22Rv1 (cell line): ENCODE measurements around the gene ARL15.

ENCODE experiments used
- CTCF ChIP-seq: fragments of 450-650 bp; IDR thresholded peaks from 2 replicates; pipeline ENCODE4 v1.5.1; 2017; ENCODE audit warnings: mild to moderate bottlenecking
- ZFX ChIP-seq: fragments of 450-650 bp; IDR thresholded peaks from 2 replicates; pipeline ENCODE4 v1.6.1; 2017; ENCODE audit warnings: antibody characterized with exemption, borderline replicate concordance

- TF ChIP-seq CTCF (no peak), ZFX (no peak)
Observed at GRCh38 chr5:53996008-53996407, 314.4 kb downstream of the ARL15 start.
